Measurements from ENCODE around the gene IL18BP.

Gene IL18BP

GRCh38 chr11:71997594-71997993 is 1.1 kb upstream of the IL18BP start:
- no peak for DNase-seq

GRCh38 chr11:71998061-71998460 is 648 bp upstream of the IL18BP start:
- no peak for DNase-seq

GRCh38 chr11:71999362-71999761 is 653 bp downstream of the IL18BP start:
- no peak for DNase-seq

- no peak for DNase-seq
Observed at GRCh38 chr11:71999798-72000197, 1.1 kb downstream of the IL18BP start.

GRCh38 chr11:72000202-72000867 is 1.6 kb downstream of the IL18BP start:
- DNase-seq, result no peak

- DNase-seq, result no peak
Observed at GRCh38 chr11:72001285-72001684, 2.6 kb downstream of the IL18BP start.

- DNase-seq, result no peak
Observed at GRCh38 chr11:72001834-72002591, 3.3 kb downstream of the IL18BP start.

- no peak for DNase-seq
Observed at GRCh38 chr11:72002841-72003775, 4.4 kb downstream of the IL18BP start.

GRCh38 chr11:72003776-72004171 is 5.1 kb downstream of the IL18BP start:
- no peak for DNase-seq

- no peak for DNase-seq
Observed at GRCh38 chr11:72004515-72005346, 6.0 kb downstream of the IL18BP start.

- DNase-seq, result no peak
Observed at GRCh38 chr11:72005347-72006260, 6.9 kb downstream of the IL18BP start.

GRCh38 chr11:72006309-72007088 is 7.8 kb downstream of the IL18BP start:
- no peak for DNase-seq

GRCh38 chr11:72007089-72007476 is 8.4 kb downstream of the IL18BP start:
- no peak for DNase-seq

GRCh38 chr11:72007587-72007986 is 8.9 kb downstream of the IL18BP start:
- DNase-seq, result no peak

- no peak for DNase-seq
Observed at GRCh38 chr11:72008728-72009127, 10.0 kb downstream of the IL18BP start.

- no peak for DNase-seq
Observed at GRCh38 chr11:72009156-72009555, 10.4 kb downstream of the IL18BP start.

- no peak for DNase-seq
Observed at GRCh38 chr11:72010529-72011233, 12.0 kb downstream of the IL18BP start.

- no peak for DNase-seq
Observed at GRCh38 chr11:72012091-72012630, 13.5 kb downstream of the IL18BP start.

GRCh38 chr11:72012897-72013721 is 14.4 kb downstream of the IL18BP start:
- no peak for DNase-seq

Measured in CD4-positive, alpha-beta T cell treated with Interleukin-6 for 4 hours (primary cell).